GM12892 (cell line): Measurements from ENCODE around the gene OR10A5.

ENCODE experiments used
- POLR2AphosphoS5 ChIP-seq: IDR thresholded peaks from 2 replicates; pipeline ENCODE4 v1.6.1; 2011; ENCODE audit warnings: low read depth, low read length, control low read depth
- TAF1 ChIP-seq: IDR thresholded peaks from 2 replicates; pipeline ENCODE4 v1.6.1; 2011; ENCODE audit warnings: low read depth, mild to moderate bottlenecking, control low read depth, low read length, borderline replicate concordance

GRCh38 chr11:6833356-6833755 lies 12.1 kb upstream of the OR10A5 start:
- no peak for TF ChIP-seq POLR2AphosphoS5
- TF ChIP-seq TAF1, result no peak
